Ishikawa (cell line): Measurements from ENCODE around the gene P2RY2.

Experiments used
- CEBPB ChIP-seq: IDR thresholded peaks from 2 replicates; pipeline ENCODE4 v1.6.1; 2012
- CREB1 ChIP-seq: IDR thresholded peaks from 2 replicates; pipeline ENCODE4 v1.6.1; 2012; ENCODE audit warnings: low read depth
- EGR1 ChIP-seq: IDR thresholded peaks from 2 replicates; pipeline ENCODE4 v1.6.1; 2012
- EP300 ChIP-seq: IDR thresholded peaks from 2 replicates; pipeline ENCODE4 v1.6.1; 2012; ENCODE audit warnings: borderline replicate concordance
- FOXM1 ChIP-seq: IDR thresholded peaks from 2 replicates; pipeline ENCODE4 v1.6.1; 2012; ENCODE audit warnings: low read depth, borderline replicate concordance
- NFIC ChIP-seq: IDR thresholded peaks from 2 replicates; pipeline ENCODE4 v1.6.1; 2012
- RAD21 ChIP-seq: IDR thresholded peaks from 2 replicates; pipeline ENCODE4 v1.6.1; 2012; ENCODE audit warnings: low read depth
- TAF1 ChIP-seq: IDR thresholded peaks from 2 replicates; pipeline ENCODE4 v1.6.1; 2012; ENCODE audit warnings: low read depth, mild to moderate bottlenecking
- TCF12 ChIP-seq: IDR thresholded peaks from 2 replicates; pipeline ENCODE4 v1.6.1; 2012; ENCODE audit warnings: low read depth
- TEAD4 ChIP-seq: IDR thresholded peaks from 2 replicates; pipeline ENCODE4 v1.6.1; 2012
- USF1 ChIP-seq: IDR thresholded peaks from 2 replicates; pipeline ENCODE4 v1.6.1; 2012
- YY1 ChIP-seq: IDR thresholded peaks from 2 replicates; pipeline ENCODE4 v1.6.1; 2012; ENCODE audit warnings: low read depth
- ZBTB7A ChIP-seq: IDR thresholded peaks from 2 replicates; pipeline ENCODE4 v1.6.1; 2012; ENCODE audit warnings: low read depth
- TF ChIP-seq, protein P1 (sequence below): IDR thresholded peaks from 2 replicates; pipeline ENCODE4 v1.6.1; 2012; ENCODE audit warnings: low read depth, mild to moderate bottlenecking
- TF ChIP-seq, protein P2 (sequence below): IDR thresholded peaks from 2 replicates; pipeline ENCODE4 v1.6.1; 2012

P2RY2 gene

DNA sequence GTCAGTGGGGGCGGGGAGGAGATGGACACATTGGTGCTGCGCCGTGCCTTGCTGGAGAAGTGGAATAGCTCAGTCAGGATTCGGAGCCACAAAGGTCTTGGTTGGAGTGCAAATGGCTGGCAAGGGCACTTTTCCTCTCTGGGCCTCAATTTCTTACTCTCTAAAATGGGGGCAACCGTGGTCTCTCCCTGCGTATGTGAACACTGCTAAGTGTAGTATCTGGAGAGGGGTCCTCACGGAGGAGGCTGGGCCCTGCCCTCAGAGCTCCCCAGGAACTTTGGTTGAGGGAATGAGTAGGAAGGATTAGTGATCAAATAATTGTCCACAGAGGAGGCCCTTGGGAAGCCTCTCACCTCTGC is 54.6 kb downstream of the P2RY2 start:
- TF ChIP-seq FOXM1: no peak
- TF ChIP-seq, protein P1, sequence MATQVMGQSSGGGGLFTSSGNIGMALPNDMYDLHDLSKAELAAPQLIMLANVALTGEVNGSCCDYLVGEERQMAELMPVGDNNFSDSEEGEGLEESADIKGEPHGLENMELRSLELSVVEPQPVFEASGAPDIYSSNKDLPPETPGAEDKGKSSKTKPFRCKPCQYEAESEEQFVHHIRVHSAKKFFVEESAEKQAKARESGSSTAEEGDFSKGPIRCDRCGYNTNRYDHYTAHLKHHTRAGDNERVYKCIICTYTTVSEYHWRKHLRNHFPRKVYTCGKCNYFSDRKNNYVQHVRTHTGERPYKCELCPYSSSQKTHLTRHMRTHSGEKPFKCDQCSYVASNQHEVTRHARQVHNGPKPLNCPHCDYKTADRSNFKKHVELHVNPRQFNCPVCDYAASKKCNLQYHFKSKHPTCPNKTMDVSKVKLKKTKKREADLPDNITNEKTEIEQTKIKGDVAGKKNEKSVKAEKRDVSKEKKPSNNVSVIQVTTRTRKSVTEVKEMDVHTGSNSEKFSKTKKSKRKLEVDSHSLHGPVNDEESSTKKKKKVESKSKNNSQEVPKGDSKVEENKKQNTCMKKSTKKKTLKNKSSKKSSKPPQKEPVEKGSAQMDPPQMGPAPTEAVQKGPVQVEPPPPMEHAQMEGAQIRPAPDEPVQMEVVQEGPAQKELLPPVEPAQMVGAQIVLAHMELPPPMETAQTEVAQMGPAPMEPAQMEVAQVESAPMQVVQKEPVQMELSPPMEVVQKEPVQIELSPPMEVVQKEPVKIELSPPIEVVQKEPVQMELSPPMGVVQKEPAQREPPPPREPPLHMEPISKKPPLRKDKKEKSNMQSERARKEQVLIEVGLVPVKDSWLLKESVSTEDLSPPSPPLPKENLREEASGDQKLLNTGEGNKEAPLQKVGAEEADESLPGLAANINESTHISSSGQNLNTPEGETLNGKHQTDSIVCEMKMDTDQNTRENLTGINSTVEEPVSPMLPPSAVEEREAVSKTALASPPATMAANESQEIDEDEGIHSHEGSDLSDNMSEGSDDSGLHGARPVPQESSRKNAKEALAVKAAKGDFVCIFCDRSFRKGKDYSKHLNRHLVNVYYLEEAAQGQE: no peak
- no peak for TF ChIP-seq CEBPB
- no peak for TF ChIP-seq RAD21
- TF ChIP-seq NFIC: no peak
- TF ChIP-seq, protein P2, sequence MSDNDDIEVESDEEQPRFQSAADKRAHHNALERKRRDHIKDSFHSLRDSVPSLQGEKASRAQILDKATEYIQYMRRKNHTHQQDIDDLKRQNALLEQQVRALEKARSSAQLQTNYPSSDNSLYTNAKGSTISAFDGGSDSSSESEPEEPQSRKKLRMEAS: no peak
- no peak for TF ChIP-seq TAF1
- TF ChIP-seq TEAD4: no peak
- TF ChIP-seq EGR1: no peak
- TF ChIP-seq ZBTB7A: no peak
- TF ChIP-seq YY1: no peak
- TF ChIP-seq EP300: no peak

GRCh38 chr11:73273222-73273895 is 55.3 kb downstream of the P2RY2 start:
- TF ChIP-seq YY1 (no peak), USF1 (no peak), ZBTB7A (no peak), EP300 (no peak), CREB1 (no peak), TCF12 (no peak), TEAD4 (no peak), FOXM1 (no peak), TAF1 (no peak), CEBPB (no peak), EGR1 (no peak), NFIC (no peak), RAD21 (no peak)
- TF ChIP-seq, protein P2: no peak
- TF ChIP-seq, protein P1: no peak

- TF ChIP-seq TCF12 (no peak), CREB1 (no peak), EP300 (no peak), RAD21 (no peak), TAF1 (no peak), FOXM1 (no peak)
- TF ChIP-seq, protein P2: no peak
These were observed 56.8 kb downstream of the P2RY2 start for GRCh38 chr11:73274722-73275380.

DNA sequence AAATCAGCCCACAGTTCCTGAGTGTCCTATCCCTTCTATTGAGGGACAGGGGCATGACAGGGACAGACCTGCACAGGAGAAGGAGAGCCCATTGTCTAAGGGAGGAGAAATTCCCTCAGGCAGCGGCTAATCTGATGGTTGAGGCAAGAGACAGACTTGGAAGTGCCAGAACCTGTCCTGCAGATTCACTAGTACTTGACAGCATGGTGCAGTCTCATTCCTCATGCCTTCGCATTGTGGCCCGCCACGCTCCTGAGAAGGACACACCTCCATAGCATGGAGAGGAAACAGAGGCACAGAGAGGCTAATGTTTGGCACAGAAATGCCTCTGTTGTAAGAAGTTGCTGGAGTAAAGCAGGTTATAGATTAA is 57.3 kb downstream of the P2RY2 start:
- TF ChIP-seq, protein P2: no peak
- TF ChIP-seq TCF12 (no peak), RAD21 (no peak), ZBTB7A (no peak), CEBPB (no peak), EGR1 (no peak), USF1 (no peak), TAF1 (no peak), TEAD4 (no peak), NFIC (no peak)
- TF ChIP-seq, protein P1: no peak
